Psoas muscle (tissue), 8 donors: ENCODE data around the gene RTP5. TPM values are rescaled to one million over a fixed set of nuclear protein-coding genes. Genes with fewer than 3 reads are reported as not detected.
"Not testable (repeated sequence)": the region's sequence is repeated elsewhere in the genome, so short reads cannot be mapped to it uniquely, and the experiment has no call there.

Experiments
- ATAC-seq, 4 donors: fragments of 200-7000 bp; cut with Tn5 transposase; one replicate each; pipeline ENCODE4 v1.9.1; 2020; ENCODE audit warnings: moderate library complexity in 3 of 4, mild to moderate bottlenecking in 2 of 4
- DNase-seq, 2 donors: peaks; one replicate each; pipeline ENCODE4 v3.0.0-alpha.2; 2020
- H3K27ac ChIP-seq: fragments of 200-600 bp; one replicate; pipeline ENCODE4 v1.8.0; 2022
- H3K27me3 ChIP-seq, 3 donors: fragments of 200-600 bp in 1 of 3; one replicate each; pipeline versions ENCODE4 v1.6.1 to v1.8.0; 2013 to 2022; ENCODE audit warnings: low read length in 2 of 3, mild to moderate bottlenecking in 2 of 3, moderate library complexity in 1 of 3; ENCODE audit not compliant: insufficient read depth in 3 of 3
- H3K36me3 ChIP-seq, 2 donors: fragments of 200-600 bp in 1 of 2; one replicate each; pipeline versions ENCODE4 v1.6.1 to v1.8.0; 2013 to 2022; ENCODE audit warnings: low read depth in 1 of 2, mild to moderate bottlenecking in 1 of 2, moderate library complexity in 1 of 2; ENCODE audit not compliant: insufficient read depth in 1 of 2
- H3K4me1 ChIP-seq: fragments of 200-600 bp; one replicate; pipeline ENCODE4 v1.8.0; 2022
- H3K4me3 ChIP-seq: fragments of 200-600 bp; one replicate; pipeline ENCODE4 v1.8.0; 2022; ENCODE audit warnings: mild to moderate bottlenecking
- H3K9me3 ChIP-seq: fragments of 200-600 bp; one replicate; pipeline ENCODE4 v1.8.0; 2022
- CTCF ChIP-seq: fragments of 200-600 bp; IDR thresholded peaks from one replicate; pipeline ENCODE4 v1.8.0; 2022; ENCODE audit warnings: antibody characterized with exemption
- WGBS, 3 donors: extraction: QIAGEN DNeasy Blood & Tissue Kit; methylation state at CpG; one replicate each; pipeline versions ENCODE4 v1.1.6 to v1.1.7; 2013; 5-methylcytosine and 5-hydroxymethylcytosine counted together
- intact Hi-C, 2 donors: fragments of 100-400 bp; cut with DNase I; formaldehyde crosslinking; loops; one replicate each; pipeline versions ENCODE4 v1.11.0 to v1.14.2; 2022
- long read RNA-seq, 2 donors: library from polyadenylated mRNA; unstranded; transcript quantifications; one replicate each; pipeline ENCODE4 v2.0.0, GENCODE V29; 2021
- polyA plus RNA-seq, 3 donors: library from polyadenylated mRNA; stranded (reverse); fragments of 200-250 nt; gene quantifications; one replicate each; pipeline ENCODE4 v1.2.3, GENCODE V29; 2013
- total RNA-seq, 4 donors: library from RNA; stranded (reverse); fragmentation: NEBNext Ultra II Directional in 2 of 4; extraction: Animal tissue kit (Norgen Biotek cat#: 25700) in 2 of 4; gene quantifications; one replicate each; pipeline versions ENCODE4 v1.2.1 to v1.2.4, GENCODE V29; 2021 to 2023
- donor health status: healthy with polysubstance abuse.
- donor health status: DM: no; HTN: no; CAD: no; lungs with moderate emphysema.
- donor health status: Bipolar disorder and iron deficiency.
- donor health status: healthy.
- donor health status: DM: yes; HTN: yes; CAD: no.
- donor health status: DM: no; HTN: no; CAD: no.
- donor health status: DM: no; HTN: no; CAD: no.
- donor health status: DM: yes; HTN: yes; CAD: no.

RTP5 gene
- total RNA-seq (not detected), polyA plus RNA-seq (under 1 TPM in 1 of 3 donors, not detected in 2; 0.01 TPM)
- long read RNA-seq, donor 1 = 0 reads
- long read RNA-seq, donor 2 = 0 reads

GRCh38 chr2:241869087-241869961 lies at the start of gene RTP5:
TSS of gene RTP5 (plus strand) at chr2:241869729. CDS start at chr2:241869757, 28 bp downstream.
- Histone ChIP-seq H3K27me3 (peaks cover 0 to 34% (median 26%) of the 10 kb centered on the region in 3 donors), H3K4me1 (no peaks in the 10 kb centered on the region), H3K27ac (no peak within 1 kb of the TSS), H3K36me3 (no peaks in the 10 kb centered on the region), H3K9me3 (no peaks in the 10 kb centered on the region), H3K4me3 (no peak within 1 kb of the TSS)
- DNase-seq = no peak
- no peak for ATAC-seq
- TF ChIP-seq CTCF = no peak
- intact Hi-C loops = no loop called here
- 78 to 81% (median 78%) methylated on average over 30 to 33 of the region's 33 CpGs for WGBS, 3 donors

- WGBS, 3 donors = 82 to 89% (median 86%) methylated on average over 27 of the region's 27 CpGs
- ATAC-seq, H3K27me3 ChIP-seq, H3K4me3 ChIP-seq, H3K9me3 ChIP-seq, H3K27ac ChIP-seq, H3K36me3 ChIP-seq, intact Hi-C loops, H3K4me1 ChIP-seq: not testable (repeated sequence)
- DNase-seq = peak in 1 of 2 donors; percentile 42
Measured at GRCh38 chr2:241819947-241820624, 49.4 kb upstream of the RTP5 start.

- H3K4me3 ChIP-seq = no peak overlapping the region
- 83 to 92% (median 84%) methylated on average over 26 to 31 of the region's 31 CpGs for WGBS, 3 donors
Measured at GRCh38 chr2:241820625-241821384, 48.7 kb upstream of the RTP5 start.

GRCh38 chr2:241821460-241822263 lies 47.9 kb upstream of the RTP5 start:
- no peak for DNase-seq
- peak overlapping the region; percentile 15 for H3K4me3 ChIP-seq

More at GRCh38 chr2:241820625-241821384, 48.7 kb upstream of the RTP5 start:
- ATAC-seq = no peak
- peak in 1 of 2 donors; percentile 45 for DNase-seq
- TF ChIP-seq CTCF = no peak
- Histone ChIP-seq H3K27me3 (peaks cover 0 to 2% (median 1%) of the 10 kb centered on the region in 3 donors), H3K4me1 (no peaks in the 10 kb centered on the region), H3K9me3 (no peaks in the 10 kb centered on the region), H3K36me3 (no peaks in the 10 kb centered on the region), H3K27ac (no peak overlapping the region)
- intact Hi-C loops = no loop called here

More at GRCh38 chr2:241821460-241822263, 47.9 kb upstream of the RTP5 start:
- Histone ChIP-seq H3K9me3 (no peaks in the 10 kb centered on the region), H3K4me1 (no peaks in the 10 kb centered on the region), H3K36me3 (no peaks in the 10 kb centered on the region), H3K27me3 (peaks cover 0 to 5% (median 2%) of the 10 kb centered on the region in 3 donors), H3K27ac (no peak overlapping the region)
- WGBS, 3 donors = 69 to 82% (median 76%) methylated on average over 28 of the region's 28 CpGs
- no peak for ATAC-seq
- intact Hi-C loops = loop anchor here in 1 of 2 donors (2.0 kb wide), 1 partner anchor 21 kb away; no protein-coding TSS in a partner anchor
- no peak for TF ChIP-seq CTCF
